SU-DHL-6 (cell line): Measurements from ENCODE around the gene ACTL8.

Experiments
- CTCF ChIP-seq: fragments of 200-600 bp; sonication (generic); IDR thresholded peaks from one replicate; pipeline ENCODE4 v1.5.1; 2017; ENCODE audit warnings: antibody characterized with exemption, mild to moderate bottlenecking, low read length, moderate library complexity; ENCODE audit not compliant: insufficient read depth, poor library complexity, severe bottlenecking
- EZH2phosphoT487 ChIP-seq: fragments of 200-600 bp; sonication (generic), shearing (Covaris generic); conservative IDR thresholded peaks from 2 replicates; pipeline ENCODE4 v1.6.1; 2018; ENCODE audit warnings: mild to moderate bottlenecking, antibody characterized with exemption, low read length, moderate library complexity, mixed read lengths

DNA sequence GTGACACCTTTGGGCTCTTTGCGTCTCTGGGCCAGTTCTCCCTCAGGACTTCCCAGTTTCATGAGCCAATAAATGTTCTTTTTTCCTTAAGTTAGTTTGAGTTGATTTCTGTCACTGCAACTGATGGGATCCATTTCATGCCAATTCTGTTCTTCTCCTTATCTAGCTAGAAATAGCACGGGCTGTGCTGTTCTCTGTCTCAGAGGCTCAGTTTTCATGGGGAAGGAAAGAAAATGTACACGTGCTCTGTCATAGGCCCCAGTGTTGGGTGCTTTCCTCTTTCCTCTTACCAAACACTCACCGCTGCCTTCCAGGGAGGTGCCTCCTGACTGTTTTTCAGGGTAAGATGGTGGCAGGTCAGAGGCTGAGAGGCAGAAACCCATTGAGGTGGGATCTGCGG, 43.2 kb upstream of the ACTL8 start:
- no peak for TF ChIP-seq CTCF
- no peak for TF ChIP-seq EZH2phosphoT487
